GM21390 (cell line): ENCODE data around the gene LTA4H.
"Not testable (repeated sequence)": the region's sequence is repeated elsewhere in the genome, so short reads cannot be mapped to it uniquely, and the experiment has no call there.

Experiments used
- ATAC-seq: cut with Tn5 transposase; IDR thresholded peaks from one replicate; pipeline ENCODE4 v1.9.1; 2021; ENCODE audit not compliant: unreplicated experiment

Gene LTA4H

DNA sequence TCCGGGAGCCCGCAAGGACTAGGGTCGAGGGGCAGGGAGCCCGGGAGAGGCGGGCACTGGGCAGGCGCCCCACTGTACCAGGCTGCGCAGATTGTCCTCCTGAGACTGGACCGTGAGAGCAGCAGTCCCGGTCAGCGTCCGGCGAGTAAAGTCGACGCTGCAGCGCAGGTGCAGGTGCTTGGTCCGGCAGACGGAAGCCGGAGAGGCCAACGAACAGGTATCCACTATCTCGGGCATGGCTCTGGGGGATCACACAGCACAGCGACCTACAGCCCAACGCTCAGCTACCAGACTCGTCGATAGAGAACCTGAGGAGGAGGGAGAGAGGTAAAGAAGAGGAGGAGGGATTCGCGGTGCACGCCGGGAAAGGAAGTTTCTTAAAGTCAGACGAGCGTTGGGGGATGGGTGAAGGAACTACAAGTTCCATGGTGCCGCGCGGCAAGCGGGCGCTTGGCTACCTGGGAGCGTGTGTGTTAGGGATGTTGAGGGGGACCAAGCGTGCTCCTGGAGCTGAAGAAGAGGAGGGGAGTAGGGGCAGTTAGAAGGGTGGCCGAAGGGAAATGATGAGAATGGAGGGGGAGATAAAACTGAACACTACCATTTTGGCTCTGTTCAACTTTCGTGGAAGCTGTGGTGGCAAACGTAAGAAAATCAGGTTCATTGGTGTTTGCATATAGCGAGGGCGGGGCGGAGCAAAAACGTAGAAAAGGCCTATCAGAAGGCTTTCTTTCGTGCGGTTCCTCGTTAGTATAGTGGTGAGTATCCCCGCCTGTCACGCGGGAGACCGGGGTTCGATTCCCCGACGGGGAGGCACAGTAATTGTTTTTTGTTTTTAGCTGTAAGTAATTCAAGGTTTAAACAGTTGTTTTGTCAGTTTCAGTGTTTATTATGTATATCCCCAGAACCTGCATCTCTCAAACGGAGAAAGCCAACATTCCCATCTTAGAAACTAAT, at the start of gene LTA4H:
Gene LTA4H, minus strand, starts transcription at position 305 of the 954 bp plus-strand sequence. Its CDS starts 68 bp downstream, at position 237.
- peak; percentile 88 for ATAC-seq

DNA sequence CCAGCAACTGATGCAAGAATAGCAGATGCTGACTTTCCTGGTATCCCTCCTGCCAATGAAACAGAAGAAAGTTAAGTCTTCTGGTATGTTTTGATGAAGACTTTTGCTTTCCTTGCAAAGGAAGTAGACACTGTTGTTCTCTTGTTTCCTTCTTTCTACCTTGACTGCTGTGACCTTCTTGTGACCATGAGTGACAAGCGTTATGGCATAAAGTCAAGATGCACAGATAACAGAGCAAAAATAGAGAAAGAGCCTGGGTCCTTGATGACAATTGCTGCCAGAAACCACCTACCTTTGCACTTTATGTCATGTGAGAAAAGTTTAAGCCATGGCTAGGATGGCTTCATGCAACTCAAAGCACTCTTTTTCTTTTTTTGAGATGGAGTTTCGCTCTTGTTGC, 49.2 kb upstream of the LTA4H start:
- no peak for ATAC-seq

DNA sequence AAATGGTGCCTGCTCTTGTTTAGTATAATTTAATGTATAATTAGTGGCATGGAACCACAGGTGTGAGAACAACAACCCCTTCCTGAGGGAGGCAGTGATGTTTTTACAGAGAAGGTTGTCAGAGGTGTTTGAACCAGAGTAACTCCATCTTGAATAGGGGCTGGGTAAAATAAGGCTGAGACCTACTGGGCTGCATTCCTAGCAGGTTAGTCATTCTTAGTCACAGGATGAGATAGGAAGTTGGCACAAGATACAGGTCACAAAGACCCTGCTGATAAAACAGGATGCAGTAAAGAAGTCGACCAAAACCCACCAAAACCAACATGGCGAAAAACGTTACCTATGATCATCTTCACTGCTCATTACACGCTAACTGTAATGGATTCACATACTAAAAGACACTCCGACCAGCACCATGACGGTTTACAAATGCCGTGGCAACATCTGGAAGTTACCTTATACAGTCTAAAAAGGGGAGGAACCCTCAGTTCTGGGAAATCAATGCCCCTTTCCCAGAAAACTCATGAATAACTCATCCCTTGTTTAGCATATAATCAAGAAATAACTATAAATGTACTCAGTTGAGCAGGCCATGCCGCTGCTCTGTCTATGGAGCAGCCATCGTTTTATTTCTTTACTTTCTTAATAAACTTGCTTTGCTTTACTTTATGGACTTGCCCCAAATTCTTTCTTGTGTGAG, 47.8 kb upstream of the LTA4H start:
- ATAC-seq, result no peak

DNA sequence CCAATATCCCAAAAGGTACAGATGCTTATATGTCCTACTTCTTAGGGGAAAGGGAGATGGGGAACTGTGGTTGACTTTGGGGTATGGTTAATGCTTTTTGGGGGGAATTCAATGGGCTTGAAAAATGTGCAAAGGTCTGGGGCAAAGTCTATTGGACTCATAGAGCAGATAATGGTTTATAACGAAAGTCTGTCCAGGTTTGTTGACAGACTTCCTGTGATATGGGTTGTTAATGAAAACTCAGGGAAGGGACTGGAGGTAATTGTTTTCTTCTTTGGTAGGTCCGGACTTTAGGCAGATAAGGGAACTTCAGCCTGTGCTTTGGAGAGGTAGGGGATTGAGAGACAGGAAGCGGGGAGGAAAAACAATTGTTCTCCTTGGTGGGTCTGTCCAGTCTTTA, 46.2 kb upstream of the LTA4H start:
- ATAC-seq, result no peak

DNA sequence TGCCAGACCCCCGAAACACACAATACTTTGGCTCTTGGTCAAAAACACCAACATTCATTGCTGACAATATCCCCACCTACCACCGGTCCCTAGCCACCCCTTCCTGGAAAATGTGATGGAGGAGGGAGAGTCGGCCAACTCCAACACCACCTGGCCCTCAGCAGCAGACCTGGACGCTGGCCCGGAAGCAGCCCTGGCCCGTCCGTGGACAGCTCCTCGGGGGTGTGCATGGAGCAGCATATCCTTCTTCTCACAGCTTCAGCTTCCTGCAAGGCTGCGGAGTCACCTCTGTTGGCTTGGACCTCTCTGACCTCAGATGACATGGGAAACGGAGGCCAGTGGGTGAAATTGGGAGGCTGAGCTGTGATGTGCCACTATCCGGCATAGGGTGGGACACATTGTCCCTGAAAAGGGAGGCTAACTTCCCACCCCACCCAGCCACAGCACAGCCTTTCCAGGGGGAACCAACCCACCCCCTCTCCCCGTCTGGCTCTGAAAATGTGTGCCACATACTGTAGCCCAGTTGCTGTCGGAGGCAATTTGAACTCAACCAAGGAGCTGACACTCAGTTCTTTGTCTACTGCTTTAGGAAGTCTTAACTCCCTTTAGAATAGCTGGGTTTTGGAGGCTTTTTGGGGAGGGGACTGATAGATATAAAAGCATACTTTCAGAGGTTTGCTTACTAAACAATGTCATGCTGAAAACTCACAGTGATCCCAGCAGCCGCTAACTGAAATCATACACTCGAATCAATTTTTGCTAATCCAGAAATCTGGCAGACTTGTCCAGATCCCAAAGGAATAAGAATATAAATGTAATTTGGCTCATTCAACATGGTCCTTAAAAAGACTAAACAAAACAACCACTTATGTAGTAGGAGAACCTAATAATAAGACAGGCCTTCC, 43.1 kb upstream of the LTA4H start:
- ATAC-seq, result no peak

DNA sequence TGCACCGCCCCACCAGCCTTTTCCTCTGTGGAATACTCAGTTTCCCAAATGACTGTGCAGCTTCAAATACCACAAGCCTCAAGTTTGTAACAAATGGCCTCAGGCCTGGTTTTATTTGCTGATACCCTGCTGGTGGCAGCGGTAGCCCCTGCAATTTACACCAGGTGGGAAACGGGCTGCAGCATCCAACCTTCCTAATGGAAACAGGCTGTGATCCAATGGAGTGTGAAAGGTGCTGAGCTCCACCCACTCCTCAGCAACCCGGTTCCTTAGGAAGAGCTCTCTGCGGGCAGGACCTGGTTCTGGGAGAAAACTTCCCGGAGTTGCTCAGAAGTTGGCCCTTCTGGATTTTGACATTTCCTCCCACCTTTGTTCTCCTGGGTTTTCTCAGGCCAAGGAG, 41.7 kb upstream of the LTA4H start:
- ATAC-seq, result no peak

DNA sequence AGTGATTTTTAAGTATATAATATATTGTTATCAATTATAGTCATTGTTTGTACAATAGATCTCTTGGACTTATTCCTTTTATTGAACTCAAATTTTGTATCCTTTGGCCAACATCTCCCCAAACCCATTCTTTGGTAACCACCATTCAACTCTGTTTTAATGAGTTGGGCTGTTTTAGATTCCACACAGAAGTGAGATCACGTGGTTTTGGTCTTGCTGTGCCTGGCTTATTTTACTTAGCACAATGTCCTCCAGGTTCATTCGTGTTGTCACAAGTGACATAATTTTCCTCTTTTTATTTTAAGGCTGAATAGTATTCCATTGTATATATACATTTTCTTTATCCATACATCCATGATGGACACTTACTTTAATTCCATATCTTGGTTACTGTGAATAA, 40.2 kb upstream of the LTA4H start:
- no peak for ATAC-seq

DNA sequence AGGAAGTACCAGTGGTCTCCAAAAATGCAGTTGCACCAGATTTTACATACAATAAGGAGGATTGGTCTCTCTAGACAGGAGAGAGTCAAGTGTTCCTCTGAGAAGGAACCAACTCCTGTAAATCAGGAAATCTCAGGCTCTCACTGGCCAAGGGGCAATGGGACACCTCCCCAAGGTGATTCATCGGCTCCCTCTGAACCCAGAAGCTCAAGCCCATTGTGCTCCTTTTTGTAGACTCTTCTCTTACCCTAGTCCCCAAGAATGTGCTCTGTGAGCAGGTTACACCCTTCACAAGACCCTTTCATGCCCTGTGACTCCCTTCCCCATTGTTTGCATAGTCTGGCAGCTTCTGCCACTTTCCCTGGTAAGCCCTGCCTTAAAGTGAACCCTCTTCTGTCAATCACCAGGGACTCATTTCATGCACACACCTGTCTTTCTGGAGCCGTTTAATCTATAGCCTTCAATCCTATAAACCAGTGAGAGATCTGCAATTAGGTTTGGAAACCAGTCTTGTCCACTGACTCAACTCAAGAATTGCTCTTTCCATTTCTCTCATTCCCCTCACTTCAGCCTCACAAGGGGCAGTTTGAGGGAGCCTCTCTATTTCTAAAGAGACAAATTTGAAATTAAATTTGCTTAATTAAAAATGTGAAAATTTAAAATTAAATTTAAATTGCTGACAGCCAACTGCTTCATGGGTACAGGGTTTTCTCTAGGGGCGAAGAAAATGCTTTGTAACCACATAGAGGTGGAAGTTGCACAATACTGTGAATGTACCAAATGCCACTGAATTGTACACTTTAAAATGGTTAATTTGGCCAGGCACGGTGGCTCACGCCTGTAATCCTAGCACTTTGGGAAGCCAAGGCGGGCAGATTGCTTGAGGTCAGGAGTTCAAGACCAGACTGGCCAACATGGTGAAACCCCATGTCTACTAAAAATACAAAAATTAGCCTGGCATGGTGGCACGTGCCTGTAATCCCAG, 38.3 kb upstream of the LTA4H start:
- ATAC-seq, result no peak

DNA sequence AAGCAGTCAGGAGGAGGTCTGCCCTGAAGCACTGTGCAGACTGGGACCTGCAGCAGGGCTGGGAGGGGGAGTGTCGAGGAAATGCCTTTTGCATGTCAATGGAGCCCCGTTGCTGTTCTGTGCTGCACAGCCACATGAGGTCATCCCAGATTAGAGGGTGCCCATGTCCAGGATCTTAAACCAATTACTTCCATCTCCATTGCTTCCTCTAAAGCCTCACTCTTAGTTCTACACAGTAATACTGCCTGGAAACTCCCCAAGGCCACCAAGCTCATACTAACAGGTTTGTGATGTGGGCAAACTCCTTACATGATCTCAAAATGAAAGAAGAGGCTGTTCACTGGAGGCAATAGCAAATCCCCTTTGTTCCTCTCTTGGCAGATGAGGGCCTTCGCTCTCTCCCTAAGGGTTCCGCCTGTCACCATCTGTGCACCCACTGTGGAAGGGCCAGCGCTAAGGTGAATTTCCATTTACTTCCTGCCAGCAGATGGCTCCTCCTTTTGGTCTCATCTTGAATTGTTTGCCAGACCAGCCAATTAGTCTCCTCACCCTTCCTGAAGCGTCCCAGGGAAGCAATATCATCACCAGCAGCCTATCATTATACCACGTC, 35.4 kb upstream of the LTA4H start:
- ATAC-seq, result peak; percentile 46

DNA sequence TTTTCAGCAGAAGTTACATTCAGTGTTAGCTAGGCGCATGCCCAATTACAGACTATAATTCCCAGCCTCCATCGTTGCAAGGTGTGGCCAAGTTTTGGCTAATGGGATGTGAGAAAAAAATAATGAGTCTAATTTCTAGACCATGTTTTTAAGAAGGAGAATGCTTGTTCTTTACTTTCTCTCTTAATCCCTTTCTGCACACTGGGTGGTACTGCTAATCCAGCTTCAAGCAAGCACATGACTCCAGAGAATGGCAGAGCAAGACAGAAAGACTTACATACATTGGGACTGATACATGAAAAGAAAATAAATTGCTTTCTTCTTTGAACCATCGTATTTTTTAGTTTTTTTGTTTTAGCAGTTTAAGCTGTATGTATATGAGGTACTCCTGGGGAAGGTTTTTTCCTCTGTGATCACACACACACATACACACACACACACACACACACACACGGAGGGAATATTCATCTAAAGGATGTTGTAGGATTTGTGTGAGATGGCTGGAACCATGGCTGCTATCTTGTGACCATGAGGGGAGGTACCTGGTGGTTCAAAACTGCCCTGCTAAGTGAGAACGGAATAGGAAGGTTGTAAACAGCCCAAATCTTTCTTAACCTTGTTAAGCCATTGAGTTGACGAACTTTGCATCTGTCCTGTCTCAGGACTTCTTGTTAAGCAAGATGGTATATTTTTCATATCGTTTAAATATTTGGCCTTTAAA, 34.3 kb upstream of the LTA4H start:
- ATAC-seq, result no peak

DNA sequence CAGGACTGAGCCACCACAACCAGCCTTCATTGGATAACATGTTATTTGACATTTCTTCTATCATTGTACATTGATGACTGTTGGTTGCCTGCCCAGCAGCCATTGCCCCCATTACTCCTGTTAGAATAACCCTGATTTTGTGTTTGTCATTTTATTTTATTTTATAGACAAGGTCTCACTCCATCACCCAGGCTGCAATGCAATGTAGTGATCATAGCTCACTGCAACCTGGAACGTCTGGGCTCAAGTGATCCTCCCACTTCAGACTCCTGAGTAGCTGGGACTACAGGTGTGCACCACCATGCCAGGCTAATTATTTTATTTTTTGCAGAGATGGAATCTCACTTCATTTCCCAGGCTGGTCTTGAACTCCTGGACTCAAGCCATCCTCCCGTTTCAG, 33.2 kb upstream of the LTA4H start:
- no peak for ATAC-seq

DNA sequence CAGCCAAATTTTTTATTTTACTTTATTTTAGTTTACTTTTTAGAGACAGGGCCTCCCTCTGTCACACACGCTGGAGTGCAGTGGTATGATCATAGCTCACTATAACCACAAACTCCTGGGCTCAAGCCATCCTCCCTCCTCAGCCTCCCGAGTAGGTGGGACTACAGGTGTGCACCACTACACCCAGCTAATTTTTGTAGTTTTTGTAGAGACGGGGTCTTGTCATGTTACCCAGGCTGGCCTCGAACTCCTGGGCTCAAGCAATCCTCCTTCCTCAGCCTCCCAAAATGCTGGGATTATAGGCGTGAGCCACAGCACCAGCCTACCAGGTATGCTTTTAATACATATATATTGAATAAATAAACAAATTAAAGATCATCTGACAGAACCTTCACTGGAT, 32.7 kb upstream of the LTA4H start:
- ATAC-seq, result no peak

DNA sequence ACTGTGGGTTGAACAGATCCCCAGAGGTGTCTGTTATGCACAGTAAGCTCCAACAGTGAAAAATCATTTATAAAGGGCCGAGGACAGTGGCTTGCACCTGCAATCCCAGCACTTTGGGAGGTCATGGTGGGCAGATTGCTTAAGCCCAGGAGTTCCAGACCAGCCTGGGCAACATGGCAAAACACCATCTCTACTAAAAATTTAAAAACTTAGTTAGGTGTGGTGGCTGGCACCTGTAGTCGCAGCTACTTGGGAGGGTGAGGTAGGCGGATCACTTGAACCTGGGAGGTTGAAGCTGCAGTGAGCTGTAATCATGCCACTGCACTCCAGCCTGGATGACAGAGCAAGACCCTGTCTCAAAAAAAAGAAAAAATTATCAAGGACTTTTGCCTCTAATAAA, 30.4 kb upstream of the LTA4H start:
- not testable (repeated sequence) for ATAC-seq

DNA sequence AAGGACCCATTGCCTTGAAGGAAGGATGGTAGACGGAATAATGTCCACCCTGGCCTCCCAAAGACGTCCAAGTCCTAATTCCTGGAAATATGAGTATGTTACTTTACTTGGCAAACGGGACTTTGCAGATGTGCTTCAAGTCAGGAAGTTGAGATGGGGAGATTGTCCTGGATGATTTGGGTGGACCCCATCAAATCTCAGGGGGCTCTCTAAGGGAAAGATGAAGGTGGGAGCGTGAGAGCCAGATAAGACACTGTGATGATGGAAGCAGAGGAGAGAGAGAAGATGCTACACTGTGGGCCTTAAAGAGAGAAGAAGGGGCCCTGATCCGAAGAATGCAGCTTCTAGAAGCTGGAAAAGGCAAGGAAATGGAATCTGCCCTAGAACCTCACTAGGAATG, 29.6 kb upstream of the LTA4H start:
- no peak for ATAC-seq

DNA sequence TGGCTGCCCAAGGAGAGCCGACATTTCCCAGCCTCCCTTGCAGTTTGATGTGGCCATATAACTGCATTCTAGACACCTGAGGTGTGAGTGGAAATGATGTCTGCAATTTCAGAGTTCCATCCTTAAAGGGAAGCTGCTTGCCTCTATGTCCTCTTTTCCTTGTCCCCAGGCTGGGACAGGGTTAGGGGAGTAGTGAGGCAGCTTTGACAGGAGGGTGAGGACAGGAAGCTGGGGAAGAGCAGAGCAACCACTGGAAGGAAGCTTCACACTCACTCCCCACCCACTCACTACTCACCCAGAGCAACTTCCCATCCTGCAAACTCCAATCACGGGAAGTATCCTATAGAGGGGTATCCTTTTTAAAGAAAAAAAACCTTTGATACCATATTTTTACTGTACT, 28.9 kb upstream of the LTA4H start:
- ATAC-seq, result no peak

DNA sequence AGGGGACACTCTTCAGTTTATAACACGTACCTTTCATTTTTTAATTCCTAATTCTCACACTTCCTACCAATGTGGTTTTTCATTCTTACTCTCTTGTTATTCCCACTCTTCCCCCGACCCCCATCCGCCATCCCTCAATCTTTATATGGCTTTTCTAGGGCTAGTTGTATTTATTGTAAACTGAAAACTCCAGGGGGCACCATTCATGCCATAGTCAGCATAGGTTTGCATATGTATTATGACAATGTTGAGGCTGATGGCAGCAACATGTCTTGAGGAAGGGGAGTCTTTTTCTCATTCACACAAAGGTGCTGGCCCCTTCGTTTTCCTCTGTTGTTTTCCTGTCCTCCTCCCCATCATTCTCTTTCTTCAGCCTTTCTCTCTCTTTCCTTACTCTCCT, 27.7 kb upstream of the LTA4H start:
- no peak for ATAC-seq

DNA sequence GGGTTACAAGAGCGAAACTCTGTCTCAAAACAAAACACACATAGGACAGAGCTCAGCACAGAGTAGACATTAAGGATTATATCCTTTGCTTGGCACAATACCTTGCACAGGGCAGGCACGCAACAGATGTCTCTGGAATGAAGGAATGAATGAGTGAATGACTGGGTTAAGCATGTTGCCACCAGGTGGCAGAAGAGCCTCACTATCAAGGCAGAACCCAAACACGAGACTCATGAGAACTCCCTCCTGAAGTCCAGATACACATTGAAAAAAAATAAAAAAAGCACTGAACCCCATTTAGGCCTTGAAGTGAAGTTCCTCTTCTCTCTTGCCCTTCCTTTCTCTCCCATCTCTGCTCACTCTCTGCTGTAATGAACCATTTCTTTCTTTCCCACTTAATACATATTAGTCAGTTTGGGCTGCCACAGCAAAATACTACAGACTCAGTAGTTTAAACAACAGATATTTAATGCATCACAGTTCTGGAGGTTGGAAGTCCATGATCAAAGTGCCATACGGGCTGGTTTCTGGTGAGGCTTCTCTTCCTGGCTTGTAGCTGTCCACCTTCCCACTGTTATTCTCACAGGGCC, 26.6 kb upstream of the LTA4H start:
- ATAC-seq, result peak; percentile 75

DNA sequence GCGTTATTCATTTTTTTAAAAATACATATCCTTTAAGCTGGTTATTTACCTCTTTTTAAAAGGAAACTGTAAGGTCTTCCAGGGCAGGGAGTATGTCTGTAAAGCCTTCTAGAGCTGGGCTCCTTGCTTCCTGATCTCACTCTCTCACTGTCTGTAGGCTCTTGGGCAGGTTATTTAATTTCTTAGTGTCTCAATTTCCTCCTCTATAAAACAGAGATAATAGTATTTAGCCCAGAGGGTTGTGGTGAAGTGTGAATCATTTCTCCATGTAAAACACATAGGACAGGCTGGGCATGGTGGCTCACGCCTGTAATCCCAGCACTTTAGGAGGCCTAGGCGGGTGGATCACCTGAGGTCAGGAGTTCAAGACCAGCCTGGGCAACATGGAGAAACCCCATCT, 25.9 kb upstream of the LTA4H start:
- no peak for ATAC-seq

DNA sequence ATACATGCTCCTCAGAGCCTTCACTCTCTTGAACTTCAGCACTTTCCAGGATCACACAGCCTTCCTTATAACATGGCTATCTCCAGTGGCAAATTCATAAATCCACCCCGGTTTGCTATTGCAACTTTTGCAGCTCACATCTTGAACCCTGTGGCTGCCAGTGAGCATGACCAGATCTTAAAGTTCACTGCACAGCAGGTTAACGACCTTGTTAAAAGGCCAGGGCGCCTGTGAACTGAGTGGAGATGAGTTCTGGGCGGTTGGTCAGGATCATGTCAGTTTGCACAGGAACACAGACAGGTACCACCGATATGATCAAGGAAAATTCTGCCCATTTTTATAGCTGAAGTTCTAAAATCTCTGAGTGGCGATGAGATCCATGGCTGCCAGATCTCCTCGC, 24.7 kb upstream of the LTA4H start:
- no peak for ATAC-seq
